HG02852 (cell line): ENCODE measurements around the gene PPP1R9A.

Experiments
- ATAC-seq: cut with Tn5 transposase; IDR thresholded peaks from one replicate; pipeline ENCODE4 v1.9.1; 2021; ENCODE audit warnings: mild to moderate bottlenecking, moderate library complexity; ENCODE audit not compliant: unreplicated experiment

PPP1R9A gene

DNA sequence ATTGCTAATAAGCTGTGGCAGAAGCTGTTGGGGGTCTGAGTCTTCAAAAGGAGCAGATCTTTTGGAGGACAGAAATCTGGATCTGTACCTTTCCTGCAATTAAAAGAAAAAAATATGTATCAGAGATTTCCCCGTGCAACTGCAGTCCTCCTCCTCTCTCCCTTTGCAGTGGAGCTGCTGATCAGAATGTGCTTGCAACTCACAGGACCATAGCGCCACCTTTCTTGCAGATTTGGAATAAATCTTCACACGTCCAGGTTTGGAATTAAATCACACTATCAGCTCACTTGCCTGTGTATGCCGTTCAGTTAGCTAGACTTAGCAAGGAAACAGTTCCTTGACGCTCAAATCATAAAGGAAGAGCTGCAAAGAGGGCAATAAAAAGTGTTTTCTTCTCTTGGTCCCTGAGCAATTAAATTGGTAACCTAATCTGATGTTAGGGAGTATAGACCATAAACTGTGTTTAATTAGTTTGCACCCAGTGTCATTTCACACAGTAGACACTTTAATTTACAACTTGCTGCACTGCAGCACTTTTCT lies 339.5 kb downstream of the PPP1R9A start:
- no peak for ATAC-seq

GRCh38 chr7:95250571-95250970 lies 343.2 kb downstream of the PPP1R9A start:
- ATAC-seq = no peak

DNA sequence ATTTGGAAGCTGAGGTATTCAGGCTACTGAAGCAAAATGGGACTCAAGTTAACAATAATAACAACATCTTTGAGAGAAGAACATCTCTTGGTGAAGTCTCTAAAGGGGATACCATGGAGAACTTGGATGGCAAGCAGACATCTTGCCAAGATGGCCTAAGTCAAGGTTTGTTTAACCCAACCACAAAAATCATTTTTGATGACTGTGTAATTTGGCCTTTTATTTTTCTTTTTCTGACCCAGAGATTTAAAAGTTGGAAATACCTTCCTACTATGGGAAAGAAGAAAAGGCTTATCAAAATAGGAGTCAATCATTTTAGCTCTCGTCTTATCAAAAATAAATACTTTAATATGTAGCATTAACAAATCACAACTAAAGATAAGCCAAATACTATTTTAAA lies 344.6 kb downstream of the PPP1R9A start:
- no peak for ATAC-seq

- ATAC-seq = no peak
Measured at GRCh38 chr7:95253986-95254385, 346.6 kb downstream of the PPP1R9A start.

DNA sequence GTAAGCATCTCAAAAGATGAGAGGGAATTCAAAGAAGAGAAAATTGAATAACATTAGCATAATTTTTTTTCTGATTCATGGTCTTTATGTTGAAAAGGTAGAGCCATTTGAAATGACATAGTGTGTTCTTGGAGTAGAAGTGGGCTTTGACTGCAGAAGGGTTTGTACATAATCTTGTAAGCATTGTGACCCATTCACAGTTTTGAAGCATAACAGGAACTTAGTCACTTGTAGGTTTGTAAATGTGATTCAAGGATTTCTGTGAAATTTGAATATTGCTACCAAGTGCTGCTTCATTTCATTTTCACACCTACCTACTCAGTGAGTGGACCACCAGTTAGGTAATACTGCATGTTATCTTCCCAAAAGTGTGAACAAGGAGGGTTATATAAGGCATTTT lies 348.3 kb downstream of the PPP1R9A start:
- ATAC-seq = no peak

DNA sequence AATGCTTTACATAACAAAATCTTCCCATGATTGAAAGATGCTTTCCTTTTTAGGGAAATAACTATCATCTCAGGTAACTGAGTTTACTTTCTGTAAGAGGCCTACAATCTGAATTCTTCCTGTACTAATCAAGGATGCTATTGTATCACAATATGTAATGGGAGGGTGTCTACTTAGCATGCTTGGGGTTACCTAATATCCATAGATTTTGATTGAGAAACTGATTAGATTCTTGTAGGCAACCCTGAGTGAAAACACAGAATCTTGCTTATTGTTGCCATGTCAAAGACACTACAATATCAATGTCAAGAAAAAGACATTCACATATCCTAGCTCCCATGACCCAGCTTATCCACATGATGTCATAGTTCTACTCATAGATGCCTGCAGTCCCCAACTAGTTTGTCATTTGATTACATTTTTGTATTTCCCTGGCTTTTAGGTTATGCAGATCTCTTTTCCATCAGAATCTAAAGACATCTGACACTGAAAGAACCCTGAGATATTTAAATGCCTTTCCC lies 354.6 kb downstream of the PPP1R9A start:
- ATAC-seq = no peak

GRCh38 chr7:95262875-95263274 lies 355.5 kb downstream of the PPP1R9A start:
- no peak for ATAC-seq

DNA sequence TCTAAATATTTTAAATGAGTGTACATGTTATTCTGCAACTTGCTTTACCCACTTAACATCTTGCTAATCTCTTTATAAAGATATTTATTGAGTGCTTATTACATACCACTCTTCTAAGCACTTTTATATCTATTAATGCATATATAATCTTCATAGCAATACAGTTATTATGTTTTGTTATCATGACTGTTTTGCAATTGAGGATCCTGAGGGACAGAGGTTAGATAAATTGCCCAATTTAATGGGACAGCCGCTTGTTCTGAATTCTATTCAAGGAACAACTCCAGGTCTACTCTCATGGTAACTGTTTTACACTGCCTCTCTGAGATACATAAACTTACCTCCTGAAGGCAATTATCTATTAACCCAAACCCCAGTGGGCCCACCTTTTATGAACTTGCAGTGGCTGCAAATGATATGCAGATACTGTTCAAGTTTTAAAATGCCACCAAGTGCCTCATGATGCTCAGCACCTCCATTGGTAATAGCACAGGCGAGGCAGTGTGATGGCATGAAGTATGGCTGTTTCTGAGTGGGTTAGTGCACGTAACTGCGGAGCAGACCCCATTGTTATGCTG lies 356.5 kb downstream of the PPP1R9A start:
- no peak for ATAC-seq

DNA sequence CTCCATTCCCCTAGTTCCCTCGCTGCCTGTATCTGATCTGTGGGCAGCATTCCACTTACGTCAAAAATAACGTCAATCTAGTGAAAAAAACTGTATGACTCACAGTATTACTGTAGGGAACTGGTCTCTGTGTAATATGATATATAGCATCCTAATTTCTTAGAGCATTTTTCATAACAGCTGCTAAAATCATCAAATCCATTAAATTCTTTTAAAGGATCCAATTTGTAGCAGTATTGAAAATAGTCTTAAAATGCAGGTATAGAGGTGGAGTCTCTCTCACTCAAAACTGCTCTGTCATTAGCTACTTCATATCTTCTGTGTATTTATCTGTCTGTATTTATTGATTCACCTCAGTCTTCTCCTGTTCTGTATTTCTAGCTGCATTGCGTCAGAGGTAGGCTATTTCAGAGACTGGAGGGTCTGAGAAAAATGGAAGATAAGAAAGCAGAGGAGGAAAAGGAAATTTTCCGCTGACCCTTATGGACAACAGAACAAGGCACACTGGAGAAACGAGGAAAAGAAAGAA lies 357.0 kb downstream of the PPP1R9A start:
- ATAC-seq = no peak

DNA sequence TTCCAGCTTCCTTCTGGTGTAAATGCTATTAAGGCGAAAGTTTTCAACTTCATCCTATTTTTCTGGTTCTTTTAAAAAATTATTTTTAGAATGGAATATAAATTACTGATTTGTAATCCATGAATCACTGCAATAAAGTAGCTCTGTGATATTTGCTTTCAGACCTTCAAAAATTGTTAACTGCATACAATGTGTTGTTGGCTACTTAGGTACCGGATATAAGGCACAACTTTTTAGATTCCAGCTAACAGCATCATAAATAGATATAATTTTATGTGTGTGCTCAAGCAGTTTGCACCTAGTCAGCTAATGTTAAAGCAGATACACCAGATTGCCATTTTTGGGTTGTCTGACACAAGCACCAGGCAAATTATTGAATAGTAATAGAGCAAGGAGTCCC lies 358.2 kb downstream of the PPP1R9A start:
- no peak for ATAC-seq

GRCh38 chr7:95267754-95268153 lies 360.4 kb downstream of the PPP1R9A start:
- ATAC-seq = no peak

- no peak for ATAC-seq
Measured at GRCh38 chr7:95269640-95270039, 362.2 kb downstream of the PPP1R9A start.

- ATAC-seq = no peak
Measured at GRCh38 chr7:95276114-95276513, 368.7 kb downstream of the PPP1R9A start.

- ATAC-seq = no peak
Measured at GRCh38 chr7:95279417-95279816, 372.0 kb downstream of the PPP1R9A start.

GRCh38 chr7:95286096-95286495 lies 378.7 kb downstream of the PPP1R9A start:
- ATAC-seq = no peak

DNA sequence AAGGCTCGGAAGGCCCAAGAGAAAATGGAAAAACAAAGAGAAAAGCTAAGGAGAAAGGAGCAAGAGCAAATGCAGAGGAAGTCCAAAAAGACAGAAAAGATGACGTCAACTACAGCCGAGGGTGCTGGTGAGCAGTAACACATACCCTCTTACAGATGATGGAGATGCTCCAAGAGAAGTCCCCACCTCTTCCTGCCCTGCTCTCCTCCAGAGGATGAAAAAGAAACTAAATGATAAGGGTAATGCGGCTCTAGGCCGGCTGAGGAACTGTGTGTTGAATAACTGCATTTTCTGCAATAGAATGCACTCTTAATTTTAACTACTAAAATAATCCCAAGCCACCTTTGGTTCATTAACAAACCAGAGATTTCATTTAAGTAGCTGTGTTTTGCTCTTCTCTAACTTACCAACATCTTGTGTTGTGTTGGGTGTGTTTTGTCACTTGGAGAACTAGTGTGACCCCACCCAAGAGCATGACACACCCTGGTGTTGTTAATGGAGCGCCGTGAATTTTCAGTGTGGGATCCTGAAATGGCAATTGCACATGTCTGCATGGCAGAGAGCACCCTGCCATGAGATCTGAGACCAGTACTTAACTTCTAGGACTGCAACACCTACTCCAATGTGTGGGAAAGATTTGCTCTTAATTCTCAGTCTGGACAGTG lies 382.9 kb downstream of the PPP1R9A start:
- no peak for ATAC-seq

- ATAC-seq = no peak
Measured at GRCh38 chr7:95295397-95295796, 388.0 kb downstream of the PPP1R9A start.

- ATAC-seq = no peak
Measured at GRCh38 chr7:95296456-95296855, 389.1 kb downstream of the PPP1R9A start.

DNA sequence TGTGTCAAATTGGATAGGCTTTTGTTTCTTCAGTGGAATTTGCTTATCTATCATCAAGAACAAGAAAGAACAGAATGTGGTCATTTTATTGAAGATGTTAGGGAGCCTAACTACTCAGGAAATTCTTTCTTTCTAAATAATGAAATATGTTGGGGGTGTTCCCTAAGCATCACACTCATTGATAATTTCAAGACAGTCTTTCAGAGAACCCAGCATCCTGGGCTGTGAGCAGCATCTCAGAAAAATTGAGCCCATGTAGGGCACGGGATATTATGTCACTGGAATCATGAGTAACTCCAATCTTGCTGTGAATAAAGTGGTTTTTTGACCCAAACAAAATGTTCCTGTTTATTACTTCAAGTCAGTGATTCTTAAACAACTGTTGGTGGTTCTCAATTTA lies 389.6 kb downstream of the PPP1R9A start:
- ATAC-seq = no peak

- no peak for ATAC-seq
Measured at GRCh38 chr7:95298091-95298490, 390.7 kb downstream of the PPP1R9A start.

DNA sequence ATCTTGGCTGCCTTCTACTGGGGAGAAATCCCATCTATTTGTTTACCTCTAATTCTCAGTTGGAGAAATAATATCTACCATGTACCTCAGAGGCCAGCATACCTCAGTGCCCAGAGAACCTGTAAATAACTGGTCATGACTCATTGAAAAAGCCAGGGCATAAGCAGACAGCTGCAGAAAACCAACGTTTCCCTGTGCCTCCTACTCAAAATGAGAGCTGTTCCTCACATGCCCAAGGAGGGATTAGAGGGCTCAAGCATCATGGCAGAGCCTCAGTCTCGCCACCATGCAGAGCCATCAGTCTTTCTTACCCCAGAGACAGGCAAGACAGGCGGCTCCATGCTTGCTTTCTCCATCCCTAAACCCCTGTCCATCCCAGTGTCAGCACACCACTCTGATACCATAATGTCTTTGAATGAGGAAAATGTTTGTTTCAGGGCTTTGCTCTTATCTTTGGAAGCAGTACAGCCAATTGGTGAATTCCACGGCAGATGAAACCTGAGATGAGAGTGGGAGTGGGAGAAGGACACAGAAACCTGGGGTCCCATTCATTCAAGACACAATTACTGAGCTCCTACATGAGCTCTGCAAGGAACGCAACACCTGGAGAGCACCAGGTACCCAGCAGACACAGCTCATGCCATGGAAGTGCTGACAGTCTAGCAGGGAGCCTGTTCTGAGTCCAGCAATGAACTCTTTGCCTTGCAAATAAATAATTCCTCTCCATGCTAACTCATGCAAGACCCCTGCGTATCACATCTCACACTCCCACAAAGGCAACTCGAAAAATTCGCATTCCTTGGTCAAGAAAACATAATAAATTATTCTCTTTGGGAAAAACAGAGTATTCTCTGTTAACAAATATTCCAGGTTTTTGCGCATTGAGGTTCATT lies 395.9 kb downstream of the PPP1R9A start:
- no peak for ATAC-seq
